Urinary bladder (tissue), 4 donors: Measurements from ENCODE around the gene SCN4A. TPM values are rescaled to one million over a fixed set of nuclear protein-coding genes. Genes with fewer than 3 reads are reported as not detected.
"Not testable (repeated sequence)": the region's sequence is repeated elsewhere in the genome, so short reads cannot be mapped to it uniquely, and the experiment has no call there.

Experiments
- DNase-seq: peaks from one replicate; pipeline ENCODE4 v3.0.0-alpha.2; 2015; ENCODE audit errors: extremely low spot score
- H3K27ac ChIP-seq: one replicate; pipeline ENCODE4 v1.5.1; 2013; ENCODE audit warnings: low read depth, mild to moderate bottlenecking, moderate library complexity
- H3K36me3 ChIP-seq: one replicate; pipeline ENCODE4 v1.6.1; 2013; ENCODE audit warnings: mild to moderate bottlenecking, moderate library complexity; ENCODE audit not compliant: insufficient read depth
- H3K4me1 ChIP-seq: one replicate; pipeline ENCODE4 v1.6.1; 2013; ENCODE audit warnings: mild to moderate bottlenecking, moderate library complexity; ENCODE audit not compliant: insufficient read depth
- H3K4me3 ChIP-seq: one replicate; pipeline ENCODE4 v1.5.1; 2013; ENCODE audit warnings: low read depth, low read length
- WGBS: extraction: QIAGEN DNeasy Blood & Tissue Kit; methylation state at CpG from one replicate; pipeline ENCODE4 v1.1.7; 2013; 5-methylcytosine and 5-hydroxymethylcytosine counted together
- polyA plus RNA-seq: library from polyadenylated mRNA; stranded (reverse); fragments of 200-250 nt; gene quantifications from one replicate; pipeline ENCODE4 v1.2.3, GENCODE V29; 2013
- total RNA-seq: library from RNA; depleted of rRNA; stranded (reverse); fragments of >200 nt; gene quantifications from one replicate; pipeline ENCODE4 v1.2.3, GENCODE V29; 2014
- donor health status: healthy with polysubstance abuse.
- donor health status: healthy.

The SCN4A gene
- total and polyA plus RNA-seq, 2 donors: 0.65 to 1.6 TPM

GRCh38 chr17:63922402-63922801 is 50.3 kb downstream of the SCN4A start:
- H3K4me1 ChIP-seq, H3K36me3 ChIP-seq, H3K27ac ChIP-seq, H3K4me3 ChIP-seq, DNase-seq: not testable (repeated sequence)
- 66% methylated on average over 9 of the region's 9 CpGs for WGBS

GRCh38 chr17:63920779-63921178 is 51.9 kb downstream of the SCN4A start:
- H3K4me3 ChIP-seq, H3K36me3 ChIP-seq, H3K4me1 ChIP-seq, H3K27ac ChIP-seq, DNase-seq: not testable (repeated sequence)
- 92% methylated on average over 5 of the region's 5 CpGs for WGBS

DNA sequence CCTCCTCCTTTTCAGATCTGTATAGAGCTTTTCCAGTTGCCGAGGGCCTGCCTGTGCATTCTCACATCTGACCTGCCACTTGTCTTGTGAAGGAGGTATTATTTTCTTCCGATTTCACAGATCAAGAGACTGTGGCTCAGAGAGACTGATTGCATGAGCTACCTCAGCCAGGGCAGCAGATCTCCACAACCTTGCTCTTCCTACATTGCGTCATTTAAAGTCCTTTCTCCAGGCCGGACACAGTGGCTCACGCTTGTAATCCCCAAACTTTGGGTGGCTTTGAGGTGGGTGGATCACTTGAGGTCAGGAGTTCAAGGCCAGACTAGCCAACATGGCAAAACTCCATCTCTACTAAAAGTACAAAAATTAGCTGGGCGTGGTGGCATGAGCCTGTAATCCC is 52.7 kb downstream of the SCN4A start:
- H3K36me3 ChIP-seq, DNase-seq, H3K27ac ChIP-seq, H3K4me3 ChIP-seq, H3K4me1 ChIP-seq: not testable (repeated sequence)
- WGBS: 83% methylated on average over 6 of the region's 6 CpGs

DNA sequence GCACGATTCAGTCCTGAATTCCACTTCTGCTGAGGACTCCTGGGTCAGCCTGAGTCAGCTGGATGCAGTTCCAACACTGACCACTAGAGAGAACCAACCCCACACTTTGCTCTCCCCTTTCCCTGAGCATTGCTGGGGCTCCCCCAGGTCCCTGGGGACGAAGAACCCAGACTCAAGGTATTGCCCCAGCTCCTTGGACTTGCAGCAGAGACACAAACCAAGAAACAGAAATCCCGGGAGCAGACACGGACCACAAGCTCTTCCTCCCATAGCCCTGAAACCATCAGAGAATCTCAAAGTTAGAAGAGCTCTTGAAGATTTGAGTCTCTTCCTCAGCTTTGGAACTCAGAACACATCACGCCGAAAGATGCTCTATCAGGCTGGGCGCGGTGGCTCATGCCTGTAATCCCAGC is 53.4 kb downstream of the SCN4A start:
- DNase-seq: no peak
- Histone ChIP-seq H3K4me3 (no peak overlapping the region), H3K36me3 (no peaks in the 10 kb centered on the region), H3K4me1 (no peaks in the 10 kb centered on the region), H3K27ac (no peak overlapping the region)
- WGBS: 46% methylated on average over 8 of the region's 8 CpGs

- not testable (repeated sequence) for H3K27ac ChIP-seq, H3K36me3 ChIP-seq, H3K4me3 ChIP-seq, H3K4me1 ChIP-seq, DNase-seq
- 47% methylated on average over 10 of the region's 10 CpGs for WGBS
These were observed 53.9 kb downstream of the SCN4A start, which contains the start of gene GH1 for GRCh38 chr17:63918789-63919305. TSS of gene GH1 (minus strand) at chr17:63918839. CDS start at chr17:63918776, 63 bp downstream.

GRCh38 chr17:63918305-63918704 is 54.4 kb downstream of the SCN4A start:
- no peak overlapping the region for H3K4me3 ChIP-seq
- no peaks in the 10 kb centered on the region for H3K4me1 ChIP-seq
- 50% methylated on average over 10 of the region's 10 CpGs for WGBS
- no peak for DNase-seq
- H3K27ac ChIP-seq: no peak overlapping the region
- no peaks in the 10 kb centered on the region for H3K36me3 ChIP-seq

GRCh38 chr17:63917646-63918045 is 55.1 kb downstream of the SCN4A start:
- H3K4me3 ChIP-seq: no peak overlapping the region
- no peaks in the 10 kb centered on the region for H3K36me3 ChIP-seq
- no peaks in the 10 kb centered on the region for H3K4me1 ChIP-seq
- no peak for DNase-seq
- no peak overlapping the region for H3K27ac ChIP-seq
- 78% methylated on average over 13 of the region's 13 CpGs for WGBS

- DNase-seq, H3K27ac ChIP-seq, H3K4me3 ChIP-seq, H3K4me1 ChIP-seq, H3K36me3 ChIP-seq: not testable (repeated sequence)
- WGBS: 82% methylated on average over 11 of the region's 11 CpGs
These were observed 55.5 kb downstream of the SCN4A start for GRCh38 chr17:63917206-63917605.

DNA sequence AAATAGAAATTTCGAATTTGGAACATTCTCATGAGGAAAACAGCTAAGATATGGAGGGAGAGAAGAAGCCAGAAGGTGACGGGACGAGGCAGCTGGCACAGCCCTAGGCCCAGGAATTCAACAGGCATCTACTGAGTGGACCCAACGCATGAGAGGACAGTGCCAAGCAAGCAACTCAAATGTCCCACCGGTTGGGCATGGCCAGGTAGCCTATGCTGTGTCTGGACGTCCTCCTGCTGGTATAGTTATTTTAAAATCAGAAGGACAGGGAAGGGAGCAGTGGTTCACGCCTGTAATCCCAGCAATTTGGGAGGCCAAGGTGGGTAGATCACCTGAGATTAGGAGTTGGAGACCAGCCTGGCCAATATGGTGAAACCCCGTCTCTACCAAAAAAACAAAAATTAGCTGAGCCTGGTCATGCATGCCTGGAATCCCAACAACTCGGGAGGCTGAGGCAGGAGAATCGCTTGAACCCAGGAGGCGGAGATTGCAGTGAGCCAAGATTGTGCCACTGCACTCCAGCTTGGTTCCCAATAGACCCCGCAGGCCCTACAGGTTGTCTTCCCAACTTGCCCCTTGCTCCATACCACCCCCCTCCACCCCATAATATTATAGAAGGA is 56.0 kb downstream of the SCN4A start:
- H3K27ac ChIP-seq: no peak overlapping the region
- no peaks in the 10 kb centered on the region for H3K36me3 ChIP-seq
- no peak for DNase-seq
- WGBS: 84% methylated on average over 12 of the region's 12 CpGs
- H3K4me3 ChIP-seq: no peak overlapping the region
- H3K4me1 ChIP-seq: no peaks in the 10 kb centered on the region

DNA sequence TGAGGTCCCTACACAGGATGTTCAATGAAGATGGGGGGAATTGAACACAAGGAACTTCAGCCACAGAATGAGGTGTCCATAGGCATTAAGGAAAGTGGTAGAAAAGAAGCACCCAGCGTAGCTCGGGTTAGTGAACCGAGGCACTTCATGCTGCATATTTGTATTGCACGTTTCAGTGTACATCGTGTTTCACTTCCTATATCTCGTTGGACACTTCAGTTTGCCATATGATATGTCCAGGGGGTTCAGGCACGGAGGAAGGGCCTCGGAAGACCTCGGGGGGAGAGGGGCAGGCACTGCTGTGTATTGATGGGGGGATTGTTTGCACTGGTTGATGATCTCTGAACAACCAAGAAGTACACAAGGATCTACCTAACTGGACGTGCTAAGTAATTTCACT is 57.0 kb downstream of the SCN4A start:
- WGBS: 72% methylated on average over 10 of the region's 10 CpGs

DNA sequence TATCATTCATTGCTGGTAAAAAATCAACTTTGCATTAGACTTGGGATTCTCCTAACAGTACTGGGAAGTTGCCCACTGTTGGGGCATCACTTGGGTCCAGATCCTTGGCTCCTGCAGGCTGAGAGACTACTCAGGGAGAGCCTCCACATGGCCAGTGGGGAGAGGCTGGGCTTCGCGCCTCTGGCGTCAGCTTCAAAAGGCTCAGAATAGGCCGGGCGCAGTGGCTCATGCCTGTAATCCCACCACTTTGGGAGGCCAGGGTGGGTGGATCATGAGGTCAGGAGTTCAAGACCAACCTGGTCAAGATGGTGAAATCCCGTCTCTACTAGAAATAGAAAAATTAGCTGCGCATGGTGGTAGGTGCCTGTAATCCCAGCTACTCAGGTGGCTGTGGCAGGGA is 58.2 kb downstream of the SCN4A start:
- no peak for DNase-seq
- no peaks in the 10 kb centered on the region for H3K36me3 ChIP-seq
- H3K4me1 ChIP-seq: no peaks in the 10 kb centered on the region
- no peak overlapping the region for H3K4me3 ChIP-seq
- WGBS: 94% methylated on average over 7 of the region's 7 CpGs
- no peak overlapping the region for H3K27ac ChIP-seq

More for the DNA sequence above, 57.0 kb downstream of the SCN4A start:
- H3K4me3 ChIP-seq, DNase-seq, H3K4me1 ChIP-seq, H3K27ac ChIP-seq, H3K36me3 ChIP-seq: not testable (repeated sequence)

DNA sequence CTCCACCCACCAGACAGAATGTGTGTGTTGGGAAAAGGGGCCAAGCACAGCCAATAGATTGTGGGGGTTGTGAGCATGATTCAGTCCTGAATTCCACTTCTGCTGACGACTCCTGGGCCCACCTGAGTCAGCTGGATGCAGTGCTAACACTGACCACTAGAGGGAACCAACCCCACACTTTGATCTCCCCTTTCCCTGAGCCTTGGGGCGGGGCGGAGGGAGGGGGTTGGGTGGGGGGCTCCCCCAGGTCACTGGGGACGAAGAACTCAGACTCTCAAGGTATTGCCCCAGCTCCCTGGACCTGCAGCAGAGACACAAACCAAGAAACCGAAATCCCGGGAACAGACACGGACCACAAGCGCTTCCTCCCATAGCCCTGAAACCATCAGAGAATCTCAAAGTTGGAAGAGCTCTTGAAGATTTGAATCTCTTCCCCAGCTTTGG is 61.0 kb downstream of the SCN4A start:
- H3K27ac ChIP-seq: no peak overlapping the region
- no peak for DNase-seq
- H3K36me3 ChIP-seq: no peaks in the 10 kb centered on the region
- no peaks in the 10 kb centered on the region for H3K4me1 ChIP-seq
- no peak overlapping the region for H3K4me3 ChIP-seq
- 38% methylated on average over 8 of the region's 8 CpGs for WGBS

DNA sequence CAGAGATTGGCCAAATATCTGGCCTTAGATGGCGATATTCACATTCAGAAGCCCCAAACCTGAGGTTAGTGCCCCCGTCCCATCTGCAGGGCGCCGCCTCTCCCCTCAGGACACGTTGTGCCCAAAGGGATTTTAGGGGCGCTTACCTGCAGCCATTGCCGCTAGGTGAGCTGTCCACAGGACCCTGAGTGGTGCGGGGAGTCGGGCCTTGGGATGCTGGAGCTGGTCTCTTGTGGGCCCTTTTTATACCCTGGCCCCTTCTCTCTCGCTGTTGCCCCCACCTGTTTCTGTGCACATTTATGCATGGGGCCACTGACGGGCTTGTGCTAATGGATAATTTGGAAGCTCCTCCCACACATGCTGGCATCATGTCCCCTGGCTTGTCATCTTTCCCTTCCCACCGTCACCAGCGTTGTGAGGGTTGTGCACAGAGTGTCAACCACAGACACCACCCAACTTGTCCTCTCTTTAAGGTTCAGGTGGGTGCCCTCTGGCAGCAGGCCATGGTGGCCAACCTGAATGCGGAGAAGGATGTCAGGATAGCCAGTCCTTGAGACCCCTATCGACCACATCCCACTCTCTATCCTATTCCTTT is 61.6 kb downstream of the SCN4A start, which contains the start of gene CSHL1:
TSS of gene CSHL1 (minus strand) at position 218 of the 595 bp plus-strand sequence. CDS start at position 156, 62 bp downstream.
- DNase-seq: no peak
- Histone ChIP-seq H3K4me3 (no peak within 1 kb of the TSS), H3K36me3 (no peaks in the 10 kb centered on the region), H3K27ac (no peak within 1 kb of the TSS), H3K4me1 (no peaks in the 10 kb centered on the region)
- WGBS: 69% methylated on average over 15 of the region's 15 CpGs

DNA sequence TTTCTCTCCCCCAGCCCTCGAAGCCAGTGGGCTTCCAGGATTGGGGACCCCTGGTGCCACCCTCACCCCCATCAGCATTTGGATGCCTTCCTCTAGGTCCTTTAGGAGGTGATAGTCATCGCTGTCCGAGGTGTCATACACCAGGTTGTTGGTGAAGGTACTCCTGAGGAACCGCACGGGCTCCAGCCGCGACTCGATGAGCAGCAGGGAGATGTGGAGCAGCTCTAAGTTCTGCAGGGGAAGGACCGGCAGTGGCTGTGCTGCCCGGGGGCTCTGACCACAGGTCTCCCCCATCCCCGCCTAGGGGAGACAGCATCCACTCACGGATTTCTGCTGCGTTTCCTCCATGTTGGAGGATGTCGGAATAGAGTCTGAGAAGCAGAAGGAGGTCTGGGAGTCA is 62.6 kb downstream of the SCN4A start:
- H3K4me3 ChIP-seq: no peak overlapping the region
- WGBS: 78% methylated on average over 14 of the region's 14 CpGs
- no peaks in the 10 kb centered on the region for H3K36me3 ChIP-seq
- no peak overlapping the region for H3K27ac ChIP-seq
- no peak for DNase-seq
- no peaks in the 10 kb centered on the region for H3K4me1 ChIP-seq
